ENCODE results near the gene TRPC6. TPM values are rescaled to one million over a fixed set of nuclear protein-coding genes. Genes with fewer than 3 reads are reported as not detected.
A peak's percentile ranks its signal among the peaks of the same experiment; 100 is the strongest.

TRPC6 gene
- total and polyA plus RNA-seq, 2 experiments from 2014 or later, result 0.13 to 4.8 TPM

DNA sequence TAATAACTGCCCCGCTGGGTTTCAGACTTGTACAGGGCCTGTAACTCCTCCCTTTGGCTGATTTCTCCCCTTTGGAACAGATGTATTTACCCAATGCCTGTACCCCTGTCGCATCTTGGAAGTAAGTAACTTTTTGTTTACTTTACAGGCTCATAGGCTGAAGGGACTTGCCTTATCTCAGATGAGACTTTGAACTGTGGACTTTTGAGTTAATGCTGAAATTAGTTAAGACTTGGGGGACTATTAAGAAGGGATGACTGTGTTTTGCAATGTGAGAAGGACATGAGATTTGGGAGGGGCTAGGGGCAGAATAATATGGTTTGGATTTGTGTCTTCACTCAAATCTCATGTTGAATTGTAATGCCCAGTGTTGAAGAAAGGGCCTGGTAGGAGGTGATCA, 62.0 kb downstream of the TRPC6 start:
- Histone ChIP-seq H3K9me2 (replicated peaks; ENCODE audit: insufficient read depth) (no peaks in the 10 kb centered on the region), H3K9me3 (ENCODE audit: low read depth) (no peaks in the 10 kb centered on the region), H3K79me2 (no peaks in the 10 kb centered on the region), H3K4me2 (no peak overlapping the region), H3K4me3 (no peak overlapping the region), H4K20me1 (ENCODE audit: insufficient read depth, poor library complexity, severe bottlenecking) (no peaks in the 10 kb centered on the region), H3K27me3 (no peaks in the 10 kb centered on the region), H3K4me1 (ENCODE audit: insufficient read depth) (no peaks in the 10 kb centered on the region), H2AFZ (no peak overlapping the region), H3K27ac (peak overlapping the region; percentile 85), H3K36me3 (replicated peaks; ENCODE audit: insufficient read depth, low read depth) (no peaks in the 10 kb centered on the region)
- peak; percentile 29 for DNase-seq (ENCODE audit: low spot score)
- WGBS (ENCODE audit: low lambda C conversion rate, missing lambda C conversion rate), result 31% methylated on average over 2 of the region's 2 CpGs
- no peak for TF ChIP-seq EZH2 (IDR thresholded peaks at IDR 0.05; ENCODE audit: borderline replicate concordance)
- no peak for TF ChIP-seq EZH2phosphoT487 (IDR thresholded peaks at IDR 0.05; ENCODE audit: low read depth, severe bottlenecking, unreplicated experiment)
- TF ChIP-seq, protein P1, sequence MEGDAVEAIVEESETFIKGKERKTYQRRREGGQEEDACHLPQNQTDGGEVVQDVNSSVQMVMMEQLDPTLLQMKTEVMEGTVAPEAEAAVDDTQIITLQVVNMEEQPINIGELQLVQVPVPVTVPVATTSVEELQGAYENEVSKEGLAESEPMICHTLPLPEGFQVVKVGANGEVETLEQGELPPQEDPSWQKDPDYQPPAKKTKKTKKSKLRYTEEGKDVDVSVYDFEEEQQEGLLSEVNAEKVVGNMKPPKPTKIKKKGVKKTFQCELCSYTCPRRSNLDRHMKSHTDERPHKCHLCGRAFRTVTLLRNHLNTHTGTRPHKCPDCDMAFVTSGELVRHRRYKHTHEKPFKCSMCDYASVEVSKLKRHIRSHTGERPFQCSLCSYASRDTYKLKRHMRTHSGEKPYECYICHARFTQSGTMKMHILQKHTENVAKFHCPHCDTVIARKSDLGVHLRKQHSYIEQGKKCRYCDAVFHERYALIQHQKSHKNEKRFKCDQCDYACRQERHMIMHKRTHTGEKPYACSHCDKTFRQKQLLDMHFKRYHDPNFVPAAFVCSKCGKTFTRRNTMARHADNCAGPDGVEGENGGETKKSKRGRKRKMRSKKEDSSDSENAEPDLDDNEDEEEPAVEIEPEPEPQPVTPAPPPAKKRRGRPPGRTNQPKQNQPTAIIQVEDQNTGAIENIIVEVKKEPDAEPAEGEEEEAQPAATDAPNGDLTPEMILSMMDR (IDR thresholded peaks at IDR 0.05; ENCODE audit: poor library complexity), result no peak

DNA sequence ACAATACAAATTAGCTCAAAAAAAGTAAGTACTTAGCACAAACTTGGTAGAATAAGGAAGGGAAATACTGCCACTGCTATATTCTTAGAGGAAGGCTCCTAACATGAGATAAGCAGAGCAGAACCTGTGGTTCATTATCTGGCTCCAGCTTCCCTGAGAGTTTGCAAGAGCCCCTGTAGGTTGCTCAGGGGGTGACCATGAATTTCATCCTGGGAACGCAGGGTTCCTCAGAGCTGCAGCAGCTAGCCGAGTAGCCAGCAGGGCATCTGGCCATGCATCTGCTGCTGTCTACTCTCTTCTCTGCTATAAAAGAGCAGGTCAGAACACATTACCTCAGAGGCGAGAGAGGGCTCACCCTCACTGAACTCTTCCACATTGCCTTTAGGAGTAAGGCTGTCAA, 67.3 kb downstream of the TRPC6 start:
- Histone ChIP-seq H3K27me3 (no peaks in the 10 kb centered on the region), H3K27ac (no peak overlapping the region), H3K9me3 (ENCODE audit: low read depth) (no peaks in the 10 kb centered on the region), H3K9me2 (replicated peaks; ENCODE audit: insufficient read depth) (no peaks in the 10 kb centered on the region), H3K4me3 (no peak overlapping the region), H3K4me2 (no peak overlapping the region), H3K36me3 (replicated peaks; ENCODE audit: insufficient read depth, low read depth) (no peaks in the 10 kb centered on the region), H4K20me1 (ENCODE audit: insufficient read depth, poor library complexity, severe bottlenecking) (no peaks in the 10 kb centered on the region), H2AFZ (no peak overlapping the region), H3K79me2 (no peaks in the 10 kb centered on the region), H3K4me1 (ENCODE audit: insufficient read depth) (no peaks in the 10 kb centered on the region)
- WGBS (ENCODE audit: low lambda C conversion rate, missing lambda C conversion rate), result 44% methylated on average over 3 of the region's 3 CpGs
- no peak for TF ChIP-seq EZH2 (IDR thresholded peaks at IDR 0.05; ENCODE audit: borderline replicate concordance)
- no peak for DNase-seq (ENCODE audit: low spot score)

DNA sequence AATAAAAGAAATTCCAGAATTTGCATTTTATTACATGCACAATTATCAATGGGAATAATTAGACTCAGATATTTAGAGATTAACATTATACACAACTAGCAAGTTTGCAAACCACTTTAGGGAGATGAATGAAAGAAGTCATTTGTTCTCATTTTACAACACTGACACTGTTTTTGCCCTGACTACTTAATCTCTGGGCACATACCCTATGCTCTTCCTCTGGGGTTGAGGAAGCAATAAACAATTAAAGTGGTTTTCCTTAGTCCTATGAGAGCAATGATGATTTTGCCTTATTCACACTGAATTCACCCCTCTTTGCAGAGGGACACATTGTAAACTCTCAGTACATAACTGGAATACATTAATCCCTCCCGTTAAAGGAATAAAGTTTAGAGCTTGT, 72.7 kb downstream of the TRPC6 start:
- TF ChIP-seq EZH2phosphoT487 (IDR thresholded peaks at IDR 0.05; ENCODE audit: low read depth, severe bottlenecking, unreplicated experiment), result no peak
- TF ChIP-seq, protein P1 (IDR thresholded peaks at IDR 0.05; ENCODE audit: poor library complexity), result no peak
- no peak for TF ChIP-seq EZH2 (IDR thresholded peaks at IDR 0.05; ENCODE audit: borderline replicate concordance)
- no peak for DNase-seq (ENCODE audit: low spot score)
- H3K79me2 ChIP-seq, result no peaks in the 10 kb centered on the region
- no peaks in the 10 kb centered on the region for H4K20me1 ChIP-seq (ENCODE audit: insufficient read depth, poor library complexity, severe bottlenecking)
- H3K4me3 ChIP-seq, result no peak overlapping the region
- H3K9me2 ChIP-seq (replicated peaks; ENCODE audit: insufficient read depth), result no peaks in the 10 kb centered on the region
- H3K9me3 ChIP-seq (ENCODE audit: low read depth), result no peaks in the 10 kb centered on the region
- no peaks in the 10 kb centered on the region for H3K36me3 ChIP-seq (replicated peaks; ENCODE audit: insufficient read depth, low read depth)
- WGBS (ENCODE audit: low lambda C conversion rate, missing lambda C conversion rate), result 71% methylated on average over 1 of the region's 1 CpG
- H3K27ac ChIP-seq, result no peak overlapping the region
- H3K27me3 ChIP-seq, result no peaks in the 10 kb centered on the region
- H3K4me1 ChIP-seq (ENCODE audit: insufficient read depth), result peaks cover 7% of the 10 kb centered on the region
- no peak overlapping the region for H3K4me2 ChIP-seq
- H2AFZ ChIP-seq, result no peak overlapping the region

DNA sequence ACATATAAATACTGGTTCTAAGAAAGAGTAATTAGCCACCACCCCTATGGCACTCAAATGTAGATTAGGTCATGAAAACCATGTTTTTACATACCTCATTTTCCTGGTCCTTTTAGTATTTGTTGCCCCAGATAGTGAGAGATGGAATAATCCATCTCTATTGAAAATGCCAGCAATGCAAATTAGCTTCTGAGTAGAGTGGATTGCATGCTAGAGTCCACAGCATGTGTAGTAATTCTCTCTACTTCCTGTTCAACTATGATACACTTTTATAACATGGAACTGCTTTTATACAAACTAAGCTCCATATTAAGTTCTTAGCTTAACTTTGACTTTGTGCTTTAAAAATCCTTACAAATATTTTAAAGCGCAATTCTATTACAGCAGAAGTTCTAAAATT, 73.2 kb downstream of the TRPC6 start:
- H3K9me3 ChIP-seq (ENCODE audit: low read depth), result no peaks in the 10 kb centered on the region
- no peaks in the 10 kb centered on the region for H3K79me2 ChIP-seq
- H3K4me2 ChIP-seq, result no peak overlapping the region
- H3K27me3 ChIP-seq, result no peaks in the 10 kb centered on the region
- H3K4me3 ChIP-seq, result no peak overlapping the region
- no peak overlapping the region for H2AFZ ChIP-seq
- H3K27ac ChIP-seq, result peak overlapping the region; percentile 24
- no peaks in the 10 kb centered on the region for H3K9me2 ChIP-seq (replicated peaks; ENCODE audit: insufficient read depth)
- TF ChIP-seq EZH2 (IDR thresholded peaks at IDR 0.05; ENCODE audit: borderline replicate concordance), result no peak
- TF ChIP-seq EZH2phosphoT487 (IDR thresholded peaks at IDR 0.05; ENCODE audit: low read depth, severe bottlenecking, unreplicated experiment), result no peak
- TF ChIP-seq, protein P1 (IDR thresholded peaks at IDR 0.05; ENCODE audit: poor library complexity), result no peak
- no peak for DNase-seq (ENCODE audit: low spot score)
- H4K20me1 ChIP-seq (ENCODE audit: insufficient read depth, poor library complexity, severe bottlenecking), result no peaks in the 10 kb centered on the region
- WGBS (ENCODE audit: low lambda C conversion rate, missing lambda C conversion rate), result 100% methylated on average over 1 of the region's 1 CpG
- H3K4me1 ChIP-seq (ENCODE audit: insufficient read depth), result peaks cover 7% of the 10 kb centered on the region
- H3K36me3 ChIP-seq (replicated peaks; ENCODE audit: insufficient read depth, low read depth), result no peaks in the 10 kb centered on the region

Measured in hepatocyte (in vitro differentiated cells).